ENCODE results near the gene MYCBP2.

- no peak for TF ChIP-seq REST (IDR thresholded peaks at IDR 0.05)
- no peak for TF ChIP-seq CTCF (IDR thresholded peaks at IDR 0.05; ENCODE audit: low read depth, low read length, missing input control)
- no peak for TF ChIP-seq RXRA (IDR thresholded peaks at IDR 0.05)
- no peak for TF ChIP-seq YY1 (IDR thresholded peaks at IDR 0.05)
- no peak for TF ChIP-seq SP1 (IDR thresholded peaks at IDR 0.05)
- TF ChIP-seq GABPA (IDR thresholded peaks at IDR 0.05 in 1 of 2, conservative IDR thresholded peaks at IDR 0.05 in 1 of 2): no peak
- no peak for TF ChIP-seq ATF3 (IDR thresholded peaks at IDR 0.05)
- no peak for TF ChIP-seq JUND (IDR thresholded peaks at IDR 0.05)
- no peak for TF ChIP-seq MAX (IDR thresholded peaks at IDR 0.05)
- no peak for TF ChIP-seq FOXA1 (IDR thresholded peaks at IDR 0.05)
Observed at GRCh38 chr13:77285098-77285497, 41.8 kb downstream of the MYCBP2 start.

Data from liver (tissue), 3 donors.